NCI-H1417 treated with DMSO at 0.1 percent for 48 hours (cell line): ENCODE data around the gene CD200R1.

Experiments used
- DNase-seq: peaks from one replicate; lab custom pipeline; 2025; lab: John Stamatoyannopoulos, UW

Gene CD200R1

GRCh38 chr3:112888381-112889085 lies 86.4 kb downstream of the CD200R1 start:
- no peak for DNase-seq

- no peak for DNase-seq
These were observed 90.1 kb downstream of the CD200R1 start for GRCh38 chr3:112884678-112885290.

- no peak for DNase-seq
These were observed 93.0 kb downstream of the CD200R1 start for GRCh38 chr3:112881891-112882290.

GRCh38 chr3:112875561-112875960 lies 99.3 kb downstream of the CD200R1 start:
- no peak for DNase-seq

GRCh38 chr3:112874725-112875124 lies 100.2 kb downstream of the CD200R1 start:
- DNase-seq, result no peak

- DNase-seq, result no peak
These were observed 101.3 kb downstream of the CD200R1 start for GRCh38 chr3:112873632-112874031.

- no peak for DNase-seq
These were observed 103.2 kb downstream of the CD200R1 start for GRCh38 chr3:112871735-112872134.
